DOHH2 (cell line): ENCODE results near the gene ADAMTS2.

Experiments used
- CTCF ChIP-seq: fragments of 200-600 bp; sonication (generic); IDR thresholded peaks from one replicate; pipeline ENCODE4 v1.5.1; 2014; ENCODE audit warnings: antibody characterized with exemption, mild to moderate bottlenecking, low read depth, low read length; ENCODE audit not compliant: poor library complexity, severe bottlenecking
- EZH2phosphoT487 ChIP-seq: fragments of 200-600 bp; sonication (generic); IDR thresholded peaks from 2 replicates; pipeline ENCODE4 v1.6.1; 2017; ENCODE audit warnings: borderline replicate concordance, mild to moderate bottlenecking, antibody characterized with exemption, low read length, moderate library complexity, mixed read lengths

DNA sequence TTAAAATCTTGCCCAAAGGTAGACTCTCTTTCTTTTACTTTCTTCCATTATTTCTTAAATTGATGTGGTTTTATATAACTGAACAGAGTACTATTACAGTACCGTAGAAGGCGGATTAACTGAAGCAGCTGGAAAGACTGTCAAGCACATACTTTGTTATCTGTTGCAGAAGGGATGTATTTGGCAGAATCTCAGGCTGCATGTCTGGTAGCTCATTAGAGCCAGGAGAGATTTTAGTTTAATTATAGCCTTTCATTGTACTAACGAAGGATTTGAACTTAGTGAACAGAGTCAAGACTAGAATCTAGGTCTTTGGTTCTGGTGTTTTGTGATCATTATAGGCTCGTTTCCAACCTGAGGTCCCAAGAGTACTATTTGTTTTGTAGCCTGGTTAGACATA, 264.5 kb downstream of the ADAMTS2 start:
- TF ChIP-seq CTCF (no peak), EZH2phosphoT487 (no peak)
